Right kidney (tissue), 1 donor: Measurements from ENCODE around the gene DDX19B.
"Not testable (repeated sequence)": the region's sequence is repeated elsewhere in the genome, so short reads cannot be mapped to it uniquely, and the experiment has no call there.

Experiments used
- DNase-seq: peaks from one replicate; pipeline ENCODE4 v3.0.0-alpha.2; 2016

DDX19B gene

DNA sequence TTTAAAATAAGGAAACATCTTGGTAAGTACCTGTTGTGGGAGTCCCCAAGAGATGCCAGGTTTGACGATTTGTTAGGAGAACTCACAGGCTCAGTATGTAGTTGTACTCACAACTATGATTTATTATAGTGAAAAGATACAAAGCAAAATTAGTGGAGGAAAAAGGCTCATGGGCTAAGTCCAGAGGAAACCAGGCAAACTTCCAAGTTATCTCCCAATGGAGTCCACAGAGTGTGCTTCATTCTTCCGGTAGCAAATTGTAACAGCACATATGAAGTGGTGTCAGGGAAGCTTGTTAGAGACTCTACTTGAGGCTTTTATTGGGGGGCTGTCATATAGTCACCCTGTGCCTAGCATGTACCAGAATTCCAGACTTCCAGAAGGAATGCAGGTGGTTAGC lies 50.0 kb downstream of the DDX19B start:
- no peak for DNase-seq

DNA sequence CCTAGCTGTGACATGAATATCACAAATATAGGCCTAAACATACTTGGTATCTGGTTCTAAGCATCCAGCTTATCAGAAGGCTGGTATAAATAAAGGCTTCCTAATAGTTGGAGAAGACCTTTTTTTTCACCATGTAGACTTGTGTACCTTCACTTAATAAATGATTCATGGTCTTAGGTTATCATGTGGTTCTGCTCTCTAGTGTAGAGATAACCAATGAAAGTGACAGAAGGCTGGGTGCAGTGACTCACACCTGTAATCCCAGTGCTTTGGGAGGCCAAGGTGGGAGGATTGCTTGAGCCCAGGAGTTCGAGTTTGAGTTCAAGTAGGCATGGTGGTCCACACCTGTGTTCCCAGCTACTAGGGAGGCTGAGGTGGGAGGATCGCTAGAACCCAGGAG lies 50.8 kb downstream of the DDX19B start:
- no peak for DNase-seq

DNA sequence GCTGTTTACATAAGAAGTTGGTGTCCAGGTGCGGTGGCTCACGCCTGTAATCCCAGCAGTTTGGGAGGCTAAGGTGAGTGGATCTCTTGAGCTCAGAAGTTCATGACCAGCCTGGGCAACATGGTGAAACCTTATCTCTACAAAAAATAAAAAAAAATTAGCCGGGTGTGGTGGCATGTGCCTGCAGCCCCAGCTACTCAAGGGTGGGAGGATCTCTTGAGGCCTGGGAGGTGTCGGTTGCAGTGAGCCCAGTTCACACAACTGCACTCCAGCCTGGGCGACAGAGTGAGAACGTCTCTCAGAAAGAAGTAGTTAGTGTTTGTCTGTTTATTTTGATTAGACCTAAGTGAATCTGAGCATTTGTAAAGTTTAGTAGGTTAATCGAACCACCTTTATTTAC lies 60.6 kb downstream of the DDX19B start:
- no peak for DNase-seq

DNA sequence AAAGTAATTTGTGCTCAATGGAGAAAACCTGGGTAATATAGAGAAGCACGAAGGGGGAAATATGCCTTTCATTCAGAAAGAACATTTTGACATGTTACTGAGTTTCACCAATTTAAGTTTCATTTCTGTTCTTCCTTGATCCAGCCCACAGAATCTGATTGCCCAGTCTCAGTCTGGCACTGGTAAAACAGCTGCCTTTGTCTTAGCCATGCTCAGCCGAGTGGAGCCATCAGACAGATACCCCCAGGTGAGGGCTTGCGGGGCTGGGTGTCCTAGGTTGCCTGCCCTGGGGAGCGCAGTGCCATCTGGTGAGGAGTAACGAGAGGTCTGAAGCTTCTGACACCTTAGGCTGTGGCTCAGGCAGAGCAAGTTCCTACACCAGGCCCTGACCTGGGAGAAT lies 65.4 kb downstream of the DDX19B start:
- DNase-seq: no peak

DNA sequence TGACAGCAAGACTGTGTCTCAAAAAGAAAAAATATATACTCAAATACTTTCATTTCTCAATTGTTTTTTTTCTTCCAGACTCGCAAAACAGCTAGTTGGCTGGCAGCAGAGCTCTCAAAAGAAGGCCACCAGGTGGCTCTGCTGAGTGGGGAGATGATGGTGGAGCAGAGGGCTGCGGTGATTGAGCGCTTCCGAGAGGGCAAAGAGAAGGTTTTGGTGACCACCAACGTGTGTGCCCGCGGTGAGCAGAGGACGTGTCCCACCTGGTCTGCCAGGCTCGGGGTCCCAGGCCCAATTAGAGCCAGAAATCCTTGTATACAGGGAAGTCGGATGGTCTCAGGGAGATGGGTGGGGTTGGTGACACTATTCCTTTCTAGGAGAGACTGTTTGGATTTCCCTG lies 71.2 kb downstream of the DDX19B start:
- not testable (repeated sequence) for DNase-seq

DNA sequence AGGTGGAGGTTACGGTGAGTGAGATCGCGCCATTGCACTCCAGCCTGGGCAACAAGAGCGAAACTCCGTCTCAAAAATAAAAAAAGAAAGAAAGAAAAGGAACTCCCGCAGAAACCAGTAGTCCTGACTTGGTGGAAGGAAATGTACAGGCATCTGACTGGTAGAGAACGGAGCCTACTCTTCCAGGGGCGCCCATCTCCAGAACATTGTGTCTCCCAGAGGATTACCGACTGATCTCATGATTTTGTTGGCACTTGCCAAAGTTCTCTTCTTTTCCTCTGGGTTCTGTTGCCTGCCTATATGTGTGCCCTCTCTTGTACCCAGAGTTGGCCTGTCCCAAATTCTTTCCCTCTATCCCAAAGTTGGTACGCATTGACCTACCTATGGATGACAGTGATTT lies 71.9 kb downstream of the DDX19B start:
- no peak for DNase-seq

DNA sequence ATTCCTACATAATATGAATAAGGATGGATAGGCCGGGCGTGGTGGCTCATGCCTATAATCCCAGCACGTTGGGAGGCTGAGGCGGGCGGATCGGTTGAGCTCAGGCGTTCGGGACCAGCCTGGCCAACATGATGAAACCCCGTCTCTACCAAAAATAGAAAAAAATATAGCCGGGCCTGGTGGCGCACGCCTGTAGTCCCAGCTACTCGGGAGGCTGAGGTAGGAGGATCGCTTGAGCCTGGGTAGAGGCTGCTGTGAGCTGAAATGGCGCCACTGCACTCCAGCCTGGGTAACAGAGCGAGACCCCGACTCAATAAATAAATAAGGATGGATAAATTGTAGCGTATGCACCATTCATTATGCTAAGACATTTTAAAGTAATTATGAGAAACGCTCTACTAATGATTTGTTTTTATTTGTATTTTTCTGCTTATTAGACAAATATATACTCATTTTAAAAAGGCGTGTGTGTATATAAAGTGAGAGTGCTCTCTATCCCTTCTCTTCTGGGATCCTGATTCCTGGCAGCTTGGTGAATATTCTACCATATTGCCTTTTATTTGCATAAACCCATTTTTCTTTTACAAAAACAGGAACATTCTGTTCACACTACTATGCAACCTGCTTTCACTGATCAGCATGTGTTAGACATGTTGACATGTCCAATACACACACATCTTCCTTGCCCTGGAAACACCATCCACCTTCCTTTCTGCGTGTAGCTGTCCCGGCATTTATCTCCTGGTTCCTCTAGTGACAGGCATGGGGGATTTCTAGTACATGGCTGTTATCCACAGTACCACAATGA lies 74.1 kb downstream of the DDX19B start:
- DNase-seq: no peak

DNA sequence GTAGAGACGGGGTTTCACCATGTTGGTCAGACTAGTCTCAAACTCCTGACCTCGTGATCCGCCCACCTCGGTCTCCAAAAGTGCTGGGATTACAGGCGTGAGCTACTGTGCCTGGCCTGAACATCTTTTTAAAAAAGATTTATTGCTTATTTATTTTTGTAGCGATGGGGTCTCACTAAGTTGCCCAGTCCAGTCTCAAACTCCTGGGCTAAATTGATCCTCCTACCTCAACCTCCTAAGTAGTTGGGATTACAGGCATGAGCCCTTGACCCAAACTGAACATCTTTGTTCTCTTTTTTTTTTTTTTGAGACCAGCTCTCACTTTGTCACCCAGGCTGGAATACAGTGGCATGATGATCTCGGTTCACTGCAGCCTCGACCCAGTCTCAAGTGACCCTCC lies 75.2 kb downstream of the DDX19B start:
- no peak for DNase-seq

DNA sequence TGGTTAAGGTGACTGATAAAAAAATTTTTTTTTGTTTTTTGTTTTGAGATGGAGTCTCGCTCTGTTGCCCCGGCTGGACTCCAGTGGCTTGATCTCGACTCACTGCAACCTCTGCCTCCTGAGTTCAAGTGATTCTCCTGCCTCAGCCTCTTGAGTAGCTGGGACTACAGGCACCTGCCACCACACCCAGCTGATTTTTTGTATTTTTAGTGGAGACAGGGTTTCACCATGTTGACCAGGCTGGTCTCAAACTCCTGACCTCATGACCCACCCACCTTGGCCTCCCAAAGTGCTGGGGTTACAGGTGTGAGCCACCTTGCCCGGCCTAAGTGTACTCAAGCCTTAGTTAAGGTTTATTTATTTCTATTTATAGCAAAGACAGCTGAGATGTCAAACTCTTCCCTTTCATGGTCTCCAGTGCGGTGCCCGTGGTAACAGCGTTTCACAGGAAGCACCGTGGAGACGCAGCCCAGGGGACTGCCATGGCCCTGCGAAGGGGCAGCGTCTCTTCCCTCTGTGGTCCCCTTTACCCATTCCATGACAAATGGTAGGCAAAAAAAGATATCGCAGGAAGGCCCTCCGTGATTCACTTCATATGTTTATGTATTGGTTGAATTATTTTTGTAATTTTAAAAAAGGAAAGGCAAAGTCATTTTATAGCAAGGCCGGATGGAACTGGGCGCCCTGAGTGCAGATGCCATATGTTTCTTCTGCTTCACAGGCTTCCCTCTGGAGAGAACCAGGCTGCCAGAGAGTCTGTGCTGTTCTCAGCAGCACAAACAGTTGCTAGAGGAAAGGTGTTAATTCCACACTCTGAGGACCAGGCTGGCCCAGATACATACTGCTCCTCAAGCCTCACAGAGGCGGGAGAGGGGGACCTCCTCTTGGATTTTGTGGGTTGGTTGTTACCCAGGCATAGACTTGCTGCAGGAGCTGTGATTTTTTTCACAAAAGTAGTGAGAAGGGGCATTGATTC lies 76.9 kb downstream of the DDX19B start:
- DNase-seq: no peak

DNA sequence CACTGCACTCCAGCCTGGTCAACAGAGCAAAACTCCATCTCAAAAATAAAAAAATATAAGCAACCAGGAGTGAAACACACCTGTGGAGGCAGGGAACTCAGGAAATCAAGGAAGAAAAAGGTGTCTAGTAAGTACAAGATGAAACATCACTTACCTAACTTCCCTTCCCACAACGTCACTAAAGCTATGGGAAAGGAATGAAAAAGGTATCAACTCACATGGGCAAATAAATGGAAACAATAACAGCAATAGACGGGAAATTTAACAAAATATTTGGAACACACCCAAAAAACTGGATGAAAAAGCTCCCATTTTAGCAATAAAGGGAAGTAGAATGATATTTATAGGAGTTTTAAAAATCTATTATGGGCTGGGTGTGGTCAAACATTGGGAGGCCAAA lies 78.8 kb downstream of the DDX19B start:
- no peak for DNase-seq

DNA sequence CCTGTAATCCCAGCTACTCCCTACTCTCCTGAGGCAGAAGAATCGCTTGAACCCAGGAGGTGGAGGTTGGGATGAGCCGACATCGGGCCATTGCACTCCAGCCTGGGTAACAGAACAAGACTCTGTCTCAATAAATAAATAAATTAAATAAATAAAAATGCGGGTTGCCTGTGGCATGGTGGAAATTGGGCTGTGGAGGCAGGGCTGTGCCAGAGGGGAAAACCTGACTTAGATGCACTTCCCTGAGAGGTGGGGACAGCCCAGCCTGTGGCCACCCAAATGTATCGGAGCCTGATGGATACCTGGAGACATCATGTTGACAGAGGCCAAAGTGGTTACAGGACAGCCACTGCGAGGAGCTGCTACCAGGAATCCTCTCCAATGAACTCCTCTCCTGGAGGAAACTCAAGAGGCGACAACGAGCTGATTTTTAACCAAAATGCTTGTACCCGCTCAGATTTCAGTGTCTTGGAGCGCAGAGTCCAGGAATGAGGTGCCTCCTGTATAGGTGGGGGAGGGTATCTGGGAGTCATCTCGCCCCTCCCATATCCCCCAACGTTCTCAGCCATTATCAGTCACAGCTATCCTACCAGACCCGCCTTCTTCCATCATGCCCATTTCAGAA lies 80.0 kb downstream of the DDX19B start:
- DNase-seq: no peak

DNA sequence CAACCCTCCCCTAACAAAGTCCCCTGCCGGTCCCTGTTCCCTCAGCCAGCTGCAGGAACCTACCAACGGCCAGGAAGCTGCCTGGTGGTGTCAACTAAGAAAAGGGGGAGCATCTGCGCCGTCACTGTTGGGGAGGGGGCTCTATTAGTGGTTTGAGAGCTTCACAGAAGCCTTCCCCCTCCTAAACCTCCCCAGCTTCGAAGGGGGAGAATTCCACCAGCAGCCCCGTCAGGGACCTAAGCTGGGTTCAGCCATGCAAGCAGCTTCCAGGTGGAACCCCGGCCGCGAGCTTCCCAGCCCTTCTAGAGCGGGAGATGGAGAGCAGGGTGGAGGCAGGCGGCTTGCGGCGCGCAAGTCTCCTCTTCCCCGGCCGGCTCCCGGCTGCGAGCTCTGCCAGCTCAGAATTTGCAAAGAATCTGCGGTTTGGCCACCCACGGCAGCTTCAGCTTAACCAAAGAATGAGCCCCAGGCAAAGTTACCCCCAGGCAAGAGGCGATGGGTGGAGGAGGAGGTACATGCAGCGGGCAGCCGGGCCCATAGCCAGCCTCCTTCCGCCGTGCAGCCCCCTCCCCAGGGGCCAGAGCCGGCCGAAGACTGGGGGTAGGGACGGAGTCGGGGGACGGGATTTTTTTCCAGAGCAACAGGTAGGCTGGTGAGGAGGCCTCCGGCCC lies 81.4 kb downstream of the DDX19B start:
- DNase-seq: peak; percentile 57

DNA sequence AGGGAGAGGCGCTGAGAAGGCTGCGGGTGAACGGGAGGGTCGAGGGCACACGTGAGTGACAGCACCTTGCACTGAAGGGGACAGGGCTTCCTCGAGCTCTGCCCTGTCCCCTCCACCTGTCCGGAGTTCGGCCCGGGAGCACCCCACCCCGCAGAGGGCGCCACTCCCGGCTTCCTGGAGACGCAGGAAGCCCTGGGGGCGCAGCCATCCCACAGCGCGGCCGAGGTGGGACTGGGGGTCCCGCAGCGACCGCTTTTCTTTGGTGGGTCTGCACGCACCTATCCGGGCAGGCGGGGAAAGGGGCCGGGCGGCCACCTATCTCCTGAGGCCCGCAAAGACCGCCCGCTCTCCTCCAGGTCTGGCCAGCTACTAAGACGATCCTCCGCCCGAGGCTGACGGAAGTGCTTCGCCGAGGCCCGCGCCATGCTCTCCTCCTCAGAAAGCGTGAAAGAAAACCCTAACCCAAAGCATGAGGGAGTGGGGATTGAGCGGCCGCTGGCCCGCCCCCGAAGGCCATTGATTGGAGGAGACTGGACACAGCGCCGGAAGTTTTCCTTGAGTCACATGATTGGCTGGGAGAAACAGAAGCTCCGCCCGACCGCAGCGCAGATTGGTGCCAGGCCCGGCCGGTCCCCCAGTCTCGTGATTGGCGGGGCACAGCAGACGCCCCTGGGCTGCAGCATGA lies 82.1 kb downstream of the DDX19B start:
- peak; percentile 91 for DNase-seq

DNA sequence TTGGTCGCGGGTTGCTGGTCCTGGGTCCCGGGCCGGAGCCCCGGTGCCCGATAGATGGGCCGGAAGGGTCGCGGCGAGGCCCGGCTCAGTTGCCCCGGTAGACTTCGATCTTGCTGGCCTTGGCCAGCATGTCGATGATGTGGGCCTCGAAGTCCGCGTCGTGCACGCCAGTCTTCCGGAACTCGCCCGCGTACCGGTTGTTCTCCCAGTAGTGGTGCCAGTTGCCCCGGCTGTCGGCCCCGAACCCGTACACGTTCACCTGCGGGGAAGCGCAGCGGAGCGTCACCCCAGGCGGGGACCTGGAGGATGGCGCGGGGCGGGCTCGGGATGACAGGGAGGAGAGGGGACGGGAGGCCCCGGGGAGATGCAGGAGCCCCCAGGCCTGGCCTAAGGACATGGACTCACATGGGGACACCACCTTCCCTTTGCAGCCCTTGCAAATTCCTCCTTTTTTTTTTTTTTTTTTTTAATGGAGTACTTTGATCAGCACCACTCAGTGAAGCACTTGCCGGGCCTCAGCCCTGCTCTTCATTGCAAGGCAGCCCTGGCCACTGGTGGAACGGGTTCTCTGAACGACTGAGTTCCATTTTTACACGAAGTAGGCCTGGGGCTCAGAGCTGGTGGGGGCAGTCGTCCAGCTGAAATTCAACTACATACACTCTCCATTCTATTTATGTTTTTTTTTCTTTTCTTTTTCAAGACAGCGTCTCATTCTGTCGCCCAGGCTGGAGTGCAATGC lies 82.8 kb downstream of the DDX19B start:
- DNase-seq: peak; percentile 91

DNA sequence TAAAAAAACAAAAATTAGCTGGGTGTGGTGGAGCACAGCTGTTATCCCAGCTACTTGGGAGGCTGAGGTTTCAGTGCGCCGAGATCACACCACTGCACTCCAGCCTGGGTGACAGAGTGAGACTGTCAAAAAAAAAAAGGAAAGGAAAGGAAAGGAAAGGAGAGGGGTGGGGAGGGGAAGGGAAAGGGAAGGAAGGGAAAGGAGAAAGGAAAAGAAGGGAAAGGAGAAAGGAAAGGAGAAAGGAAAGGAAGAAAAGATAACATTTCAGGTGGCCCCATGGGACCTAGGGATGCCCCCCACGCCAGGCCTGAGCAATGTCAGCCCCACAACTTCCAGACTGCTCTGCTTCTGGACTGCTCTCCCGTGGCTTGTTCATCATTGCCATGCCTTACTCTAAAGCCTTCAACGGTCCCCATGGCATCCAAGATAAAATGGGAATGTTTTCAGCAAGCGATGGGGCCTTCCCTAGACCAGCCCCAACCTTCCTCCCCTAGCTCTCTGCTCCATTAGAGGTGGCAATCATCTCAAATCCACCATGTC lies 84.5 kb downstream of the DDX19B start:
- DNase-seq: no peak
